Stimulated activated CD8-positive, alpha-beta memory T cell treated with anti-CD3 and anti-CD28 coated beads, Interleukin-7, amount 100 ng/mL, for 48 hours (primary cell): Measurements from ENCODE around the gene CNOT10.
A peak's percentile ranks its signal among the peaks of the same experiment; 100 is the strongest.
"Not testable (repeated sequence)": the region's sequence is repeated elsewhere in the genome, so short reads cannot be mapped to it uniquely, and the experiment has no call there.

Source experiments
- DNase-seq, 2 donors: peaks; one replicate each; pipeline ENCODE4 v3.0.0-alpha.2; 2020; ENCODE audit warnings: low read depth in 1 of 2; ENCODE audit errors: extremely low read depth in 1 of 2

The CNOT10 gene, protein sequence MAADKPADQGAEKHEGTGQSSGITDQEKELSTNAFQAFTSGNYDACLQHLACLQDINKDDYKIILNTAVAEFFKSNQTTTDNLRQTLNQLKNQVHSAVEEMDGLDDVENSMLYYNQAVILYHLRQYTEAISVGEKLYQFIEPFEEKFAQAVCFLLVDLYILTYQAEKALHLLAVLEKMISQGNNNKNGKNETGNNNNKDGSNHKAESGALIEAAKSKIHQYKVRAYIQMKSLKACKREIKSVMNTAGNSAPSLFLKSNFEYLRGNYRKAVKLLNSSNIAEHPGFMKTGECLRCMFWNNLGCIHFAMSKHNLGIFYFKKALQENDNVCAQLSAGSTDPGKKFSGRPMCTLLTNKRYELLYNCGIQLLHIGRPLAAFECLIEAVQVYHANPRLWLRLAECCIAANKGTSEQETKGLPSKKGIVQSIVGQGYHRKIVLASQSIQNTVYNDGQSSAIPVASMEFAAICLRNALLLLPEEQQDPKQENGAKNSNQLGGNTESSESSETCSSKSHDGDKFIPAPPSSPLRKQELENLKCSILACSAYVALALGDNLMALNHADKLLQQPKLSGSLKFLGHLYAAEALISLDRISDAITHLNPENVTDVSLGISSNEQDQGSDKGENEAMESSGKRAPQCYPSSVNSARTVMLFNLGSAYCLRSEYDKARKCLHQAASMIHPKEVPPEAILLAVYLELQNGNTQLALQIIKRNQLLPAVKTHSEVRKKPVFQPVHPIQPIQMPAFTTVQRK

DNA sequence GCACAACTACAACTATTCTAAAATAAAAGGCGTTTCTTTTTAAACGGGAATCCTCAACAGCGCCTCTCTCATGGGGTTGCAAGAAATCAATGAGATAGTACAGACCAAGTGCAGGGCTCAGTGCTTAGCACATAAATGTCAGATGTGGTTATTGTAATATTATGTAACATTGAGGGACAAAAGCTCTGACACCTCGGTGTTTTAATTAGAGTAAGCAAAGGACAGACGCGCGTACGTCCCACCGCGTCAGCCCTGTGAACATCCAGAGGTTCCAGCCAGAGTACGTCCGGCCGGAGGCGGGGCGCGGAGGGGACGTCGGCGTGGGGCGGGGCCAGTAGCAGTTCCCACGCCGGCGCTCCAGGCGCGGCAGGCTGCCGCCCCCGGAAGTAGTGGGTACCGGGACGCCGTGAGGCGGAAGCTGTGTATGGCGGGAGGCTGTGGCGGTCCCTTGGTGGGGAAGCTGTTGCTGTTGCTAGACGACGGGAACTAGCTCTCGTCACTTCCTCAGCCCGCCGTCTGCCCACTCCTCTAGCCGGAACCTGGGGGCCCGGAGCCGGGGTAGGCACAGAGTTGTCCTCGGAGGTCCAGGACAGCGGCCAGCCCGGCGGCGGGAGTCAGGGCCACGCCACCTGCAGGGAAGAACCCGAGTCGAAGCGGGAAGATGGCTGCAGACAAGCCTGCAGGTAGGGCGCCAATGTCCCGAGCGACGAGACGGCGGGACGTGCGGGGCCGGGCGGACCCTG lies at the start of gene CNOT10:
TSS of gene CNOT10 (plus strand) at position 389 of the 743 bp plus-strand sequence. CDS start at position 662, 273 bp downstream.
- DNase-seq: peak; percentile 92 to 96

DNA sequence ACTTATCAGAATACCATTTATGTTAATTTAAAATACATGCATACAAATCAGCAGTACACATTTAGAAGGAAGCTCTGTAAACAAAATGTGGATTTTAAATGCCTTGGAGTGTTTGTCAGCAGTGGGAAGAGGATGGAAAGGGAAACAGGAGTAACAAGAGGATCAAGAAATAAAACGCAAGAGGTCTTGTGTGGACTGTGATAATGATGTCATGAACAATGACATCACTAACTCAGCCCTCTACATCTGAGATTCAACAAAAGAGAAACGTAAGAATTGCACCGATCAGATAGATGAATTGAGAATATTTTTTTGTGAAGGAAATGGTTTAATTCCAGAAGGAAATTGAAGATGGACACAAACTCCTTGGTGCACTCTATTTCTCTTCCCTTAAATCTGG lies 44.0 kb upstream of the CNOT10 start:
- no peak for DNase-seq

DNA sequence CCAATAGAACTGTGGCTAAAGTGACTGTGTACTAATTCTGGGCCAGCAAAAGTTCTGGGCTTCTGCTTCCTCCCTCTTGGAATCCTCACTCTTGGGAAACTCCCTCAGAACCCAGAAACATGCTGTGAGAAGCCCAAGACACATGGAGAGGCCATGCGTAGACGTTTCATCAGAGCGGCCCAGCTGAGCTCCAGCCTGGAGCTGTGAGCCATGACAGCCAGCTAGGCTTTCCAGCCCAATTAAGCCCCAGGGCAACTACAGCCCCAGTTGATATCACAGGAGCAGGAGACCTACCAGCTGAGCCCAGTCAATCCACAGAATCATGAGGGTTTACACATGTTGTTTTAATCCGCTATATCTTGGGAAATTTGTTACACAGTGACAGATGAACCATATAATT lies 43.6 kb upstream of the CNOT10 start:
- no peak for DNase-seq

DNA sequence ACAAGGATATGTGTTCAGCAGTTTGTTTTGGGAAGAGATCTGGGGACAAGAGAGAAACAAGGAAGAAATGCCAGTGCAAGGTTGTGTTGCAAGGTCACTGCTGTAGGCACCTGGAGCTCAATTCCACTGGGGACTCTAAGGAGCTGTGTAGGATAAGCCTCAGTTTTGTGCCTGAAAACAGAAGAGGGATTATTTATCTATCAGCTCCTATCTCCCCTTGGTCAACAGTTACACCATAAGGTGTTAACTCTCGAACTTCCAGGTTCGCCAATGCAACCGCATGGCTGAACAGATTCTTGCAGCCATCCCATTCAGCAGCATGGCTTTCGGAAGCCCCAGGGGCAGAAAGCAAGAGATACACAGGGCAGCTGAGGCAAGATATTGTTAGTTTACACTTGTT lies 41.6 kb upstream of the CNOT10 start:
- DNase-seq: no peak

DNA sequence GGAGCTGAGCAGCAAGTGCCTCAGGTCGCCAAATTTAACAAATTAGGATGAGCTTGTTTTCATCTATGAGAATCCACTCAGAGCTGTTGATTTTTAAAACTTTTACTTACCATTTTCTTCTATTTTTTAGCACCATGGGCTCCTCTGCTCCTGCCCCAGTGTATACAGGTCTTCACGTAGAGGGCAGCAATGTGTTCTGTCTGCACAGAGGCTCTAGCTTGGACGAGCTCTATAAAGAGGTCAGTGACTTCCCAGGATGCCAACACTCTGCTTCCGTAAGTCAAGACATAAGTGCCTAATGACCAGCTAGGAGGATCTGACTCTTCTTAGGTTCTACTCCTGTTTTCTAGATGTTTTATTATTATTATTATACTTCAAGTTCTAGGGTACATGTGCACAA lies 41.2 kb upstream of the CNOT10 start:
- DNase-seq: no peak

DNA sequence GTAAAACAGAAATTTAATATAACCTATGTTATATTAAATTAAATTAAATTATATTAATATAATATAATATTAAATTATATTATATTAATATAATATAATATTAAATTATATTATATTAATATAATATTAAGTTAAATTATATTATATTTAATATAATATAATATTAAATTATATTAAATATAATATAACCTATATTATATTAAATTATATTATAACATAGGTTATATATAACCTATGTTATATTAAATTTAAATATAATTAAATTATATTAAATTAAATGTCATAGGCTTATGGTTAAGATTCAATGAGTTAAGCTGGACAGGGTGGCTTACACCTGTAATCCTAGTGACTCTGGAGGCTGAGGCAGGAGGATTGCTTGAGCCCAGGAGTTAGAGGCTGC lies 40.6 kb upstream of the CNOT10 start:
- DNase-seq: no peak

DNA sequence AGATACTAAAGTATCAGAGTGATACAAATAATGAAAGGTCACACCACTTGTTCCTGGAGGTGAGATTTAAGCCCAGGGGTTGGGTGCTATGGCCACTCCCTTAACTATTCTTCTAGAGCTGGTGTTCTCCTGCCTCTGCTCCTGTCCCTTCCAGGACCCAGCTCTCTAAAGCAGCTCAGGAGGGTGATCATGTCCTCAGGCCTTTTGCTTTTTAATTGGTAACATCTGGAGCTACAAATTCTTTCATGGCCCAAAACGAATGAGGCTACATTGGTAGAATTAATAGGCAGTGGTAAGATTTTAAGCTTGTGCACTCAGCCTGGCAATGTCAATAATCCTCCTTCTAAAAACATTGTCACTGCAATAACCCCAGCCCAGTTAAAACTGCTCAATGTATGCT lies 38.2 kb upstream of the CNOT10 start:
- no peak for DNase-seq

DNA sequence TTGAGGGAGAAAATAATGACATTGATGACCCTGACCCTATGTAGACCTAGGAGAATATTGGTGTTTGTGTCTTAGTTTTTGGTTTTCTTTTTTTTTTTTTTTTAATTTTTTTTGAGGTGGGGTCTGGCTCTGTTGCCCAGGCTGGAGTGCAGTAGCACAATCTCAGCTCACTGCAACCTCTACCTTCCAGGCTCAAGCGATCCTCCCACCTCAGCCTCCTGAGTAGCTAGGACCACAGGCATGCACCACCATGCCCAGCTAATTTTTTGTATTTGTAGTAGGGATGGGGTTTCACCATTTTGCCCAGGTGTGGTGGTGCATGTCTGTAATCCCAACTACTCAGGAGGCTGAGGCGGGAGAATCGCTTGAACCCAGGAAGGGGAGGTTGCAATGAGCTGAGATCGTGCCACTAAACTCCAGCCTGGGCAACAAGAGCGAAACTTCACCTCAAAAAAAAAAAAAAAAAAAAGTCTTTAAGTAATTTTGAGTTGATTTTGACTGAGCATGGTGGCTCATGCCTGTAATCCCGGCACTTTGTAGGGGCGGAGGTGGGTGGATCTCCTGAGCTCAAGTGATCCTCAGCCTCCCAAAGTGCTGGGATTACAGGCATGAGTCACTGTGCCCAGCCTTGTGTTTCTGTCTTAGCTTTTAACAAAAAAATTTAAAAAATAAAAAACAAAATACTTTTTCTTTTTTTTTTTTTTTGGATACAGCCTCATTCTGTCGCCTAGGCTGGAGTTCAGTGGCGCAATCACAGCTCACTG lies 32.5 kb upstream of the CNOT10 start:
- DNase-seq: not testable (repeated sequence)

DNA sequence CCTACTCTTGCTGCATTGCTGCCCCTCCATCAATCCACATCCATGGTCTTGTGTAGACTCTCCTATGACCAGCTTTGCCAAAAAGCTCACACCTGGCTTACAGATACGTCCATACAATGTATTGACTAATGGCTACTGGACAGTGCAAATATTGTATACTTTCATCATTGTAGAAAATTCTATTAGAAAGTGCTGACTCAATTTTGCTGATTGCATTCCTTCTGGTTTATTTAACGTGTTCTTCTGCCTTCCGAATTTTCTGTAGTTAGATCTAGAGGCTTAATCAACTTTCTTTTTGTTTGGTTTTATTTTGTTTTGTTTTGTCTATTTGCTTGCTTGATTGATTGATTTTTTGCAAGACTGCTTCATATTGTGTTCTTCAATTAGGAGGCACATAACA lies 29.8 kb upstream of the CNOT10 start:
- DNase-seq: no peak

DNA sequence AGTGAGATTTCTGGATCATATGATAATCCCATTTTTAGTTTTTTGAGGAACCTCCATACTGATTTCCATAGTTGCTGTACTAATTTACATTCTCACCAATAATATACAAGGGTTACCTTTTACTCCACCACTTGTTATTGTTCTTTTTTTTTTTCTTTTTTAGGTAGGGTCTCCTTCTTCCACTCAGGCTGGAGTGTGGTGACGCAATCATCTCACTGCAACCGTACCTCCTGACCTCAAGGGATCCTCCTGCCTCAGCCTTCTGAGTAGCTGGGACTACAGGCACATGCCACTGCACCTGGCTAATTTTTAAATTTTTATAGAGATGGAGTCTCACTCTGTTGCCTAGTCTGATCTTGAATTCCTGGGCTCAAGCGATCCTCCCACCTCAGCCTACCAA lies 24.4 kb upstream of the CNOT10 start:
- DNase-seq: no peak

DNA sequence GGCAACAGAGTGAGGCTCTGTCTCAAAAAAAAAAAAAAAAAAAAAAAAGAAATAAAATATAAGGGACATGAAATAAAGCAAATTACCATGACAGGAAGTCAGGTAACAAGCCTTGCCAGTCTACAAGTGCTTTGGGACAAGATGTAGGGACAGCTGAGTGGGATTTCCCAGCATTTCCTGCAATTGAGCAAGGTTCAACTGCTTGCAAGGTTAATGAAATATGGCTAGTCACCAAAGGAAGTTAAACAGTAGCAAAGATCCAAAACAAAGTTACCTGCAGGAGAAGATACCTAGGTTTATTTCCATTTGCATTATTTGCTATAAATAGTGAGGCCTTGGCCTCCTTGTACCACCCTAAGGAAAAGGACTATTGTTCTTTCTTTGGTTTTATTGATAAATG lies 22.3 kb upstream of the CNOT10 start:
- DNase-seq: no peak

DNA sequence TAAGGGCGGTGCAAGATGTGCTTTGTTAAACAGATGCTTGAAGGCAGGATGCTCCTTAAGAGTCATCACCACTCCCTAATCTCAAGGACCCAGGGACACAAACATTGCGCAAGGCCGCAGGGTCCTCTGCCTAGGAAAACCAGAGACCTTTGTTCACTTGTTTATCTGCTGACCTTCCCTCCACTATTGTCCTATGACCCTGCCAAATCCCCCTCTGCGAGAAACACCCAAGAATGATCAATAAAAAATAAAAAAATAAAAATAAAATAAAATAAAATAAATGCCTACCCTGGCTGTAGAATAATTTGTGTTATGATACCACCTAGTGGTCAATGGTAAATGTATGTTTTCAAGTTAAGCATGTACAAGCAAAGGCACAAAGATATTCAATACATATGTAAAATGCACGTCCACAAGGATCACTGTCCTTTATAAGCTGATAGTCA lies 20.3 kb upstream of the CNOT10 start:
- not testable (repeated sequence) for DNase-seq

DNA sequence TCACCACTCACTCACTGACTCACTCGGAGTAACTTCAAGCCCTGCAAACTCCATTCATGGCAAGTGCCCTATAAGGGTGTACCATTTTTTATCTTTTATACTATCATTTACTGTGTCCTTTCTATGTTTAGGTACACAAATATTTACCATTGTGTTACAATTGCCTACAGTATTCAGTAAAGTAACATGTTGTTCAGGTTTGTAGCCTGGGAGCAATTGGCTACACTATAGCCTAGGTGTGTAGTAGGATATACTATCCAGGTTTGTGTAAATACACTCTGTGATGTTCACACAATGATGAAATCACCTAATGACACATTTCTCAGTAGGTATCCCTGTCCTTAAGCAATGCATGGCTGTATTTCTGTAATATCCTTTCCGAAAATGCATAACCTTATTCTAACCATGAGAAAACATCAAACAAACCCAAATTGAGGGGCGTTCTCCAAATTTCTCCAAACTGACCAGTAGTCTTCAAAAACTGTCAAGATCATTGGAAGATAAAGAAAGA lies 17.9 kb upstream of the CNOT10 start:
- no peak for DNase-seq

DNA sequence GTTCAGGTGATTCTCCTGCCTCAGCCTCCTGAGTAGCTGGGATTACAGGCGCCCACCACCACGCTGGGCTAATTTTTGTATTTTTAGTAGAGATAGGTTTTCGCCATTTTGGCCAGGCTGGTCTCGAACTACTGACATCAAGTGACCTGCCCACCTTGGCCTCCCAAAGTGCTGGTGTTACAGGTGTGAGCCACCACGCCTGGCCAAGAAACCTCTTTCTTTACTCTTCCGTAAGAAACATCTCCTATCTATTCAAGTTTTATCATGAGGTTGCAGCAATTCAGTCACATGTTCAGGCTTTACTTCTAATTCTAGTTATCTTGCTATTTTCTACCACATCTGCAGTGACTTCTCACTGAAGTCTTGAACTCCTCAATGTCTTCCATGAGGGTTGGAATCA lies 15.8 kb upstream of the CNOT10 start:
- DNase-seq: not testable (repeated sequence)

DNA sequence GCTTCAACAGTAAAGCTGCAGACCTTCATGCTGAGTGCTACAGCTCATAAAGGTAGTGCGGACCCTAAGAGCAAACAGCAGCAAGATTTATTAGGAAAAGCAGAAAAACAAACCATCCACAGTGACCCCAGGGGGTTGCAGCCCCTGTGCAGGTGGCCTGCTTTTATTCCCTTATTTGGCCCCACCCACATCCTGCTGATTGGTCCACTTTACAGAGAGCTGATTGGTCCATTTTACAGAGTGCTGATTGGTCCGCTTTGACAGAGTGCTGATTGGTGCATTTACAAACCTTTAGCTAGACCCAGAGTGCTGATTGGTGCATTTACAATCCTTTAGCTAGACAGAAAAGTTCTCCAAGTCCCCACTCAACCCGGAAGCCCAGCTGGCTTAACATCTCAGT lies 11.3 kb upstream of the CNOT10 start:
- not testable (repeated sequence) for DNase-seq

DNA sequence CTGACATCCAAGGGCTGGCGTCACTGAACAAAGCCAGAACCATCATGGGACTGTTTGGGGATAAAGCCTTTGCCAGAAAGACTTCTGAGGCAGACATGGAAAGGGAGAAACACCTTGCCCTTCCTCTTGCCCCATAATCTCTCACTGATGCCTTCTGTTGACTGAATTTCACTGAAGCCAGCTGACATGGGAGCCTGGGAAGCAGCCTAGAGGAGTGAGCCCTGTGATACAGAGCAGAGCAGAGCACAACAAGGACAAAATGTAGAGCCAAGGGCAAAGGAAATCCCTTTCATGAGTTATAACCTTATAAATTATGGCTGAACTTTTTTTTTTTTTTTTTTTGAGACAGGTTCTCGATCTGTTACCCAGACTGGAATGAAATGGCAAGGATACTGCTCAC lies 9.8 kb upstream of the CNOT10 start:
- DNase-seq: no peak

DNA sequence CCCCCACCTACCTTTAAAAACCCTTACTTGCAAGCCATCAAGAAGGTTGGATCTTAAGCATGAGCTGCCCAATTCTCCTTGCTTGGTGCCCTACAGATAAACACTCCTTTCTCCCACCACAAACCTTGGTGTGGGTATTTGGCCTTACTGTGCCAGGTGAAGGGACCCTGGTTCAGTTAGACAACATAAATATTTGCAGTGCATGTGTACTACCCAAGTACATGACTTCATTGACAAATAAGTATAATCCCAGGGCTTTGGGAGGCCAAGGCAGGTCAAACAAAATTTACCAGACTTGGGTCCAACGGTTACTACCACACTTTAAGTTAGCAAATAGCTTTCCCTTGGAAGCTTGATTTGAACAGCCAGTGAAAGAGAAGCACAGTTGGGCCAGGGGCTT lies 9.3 kb upstream of the CNOT10 start:
- DNase-seq: no peak

DNA sequence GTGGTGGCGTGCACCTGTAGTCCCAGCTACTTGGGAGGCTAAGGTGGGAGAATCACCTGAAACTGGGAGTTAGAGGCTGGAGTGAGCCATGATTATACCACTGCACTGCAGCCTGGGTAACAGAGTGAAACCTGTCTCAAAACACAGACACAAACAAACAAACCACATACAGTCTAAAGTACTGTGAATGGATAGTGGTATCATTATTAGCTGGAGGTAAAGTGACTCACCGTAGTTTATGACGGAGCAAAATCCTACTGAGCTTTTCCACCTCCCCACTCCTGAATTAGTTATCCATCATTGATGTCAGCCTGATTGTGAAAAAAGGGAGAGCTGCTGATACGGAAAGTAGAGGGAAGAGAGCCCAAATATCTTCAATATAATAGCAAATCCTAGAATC lies 3.2 kb upstream of the CNOT10 start:
- DNase-seq: no peak

DNA sequence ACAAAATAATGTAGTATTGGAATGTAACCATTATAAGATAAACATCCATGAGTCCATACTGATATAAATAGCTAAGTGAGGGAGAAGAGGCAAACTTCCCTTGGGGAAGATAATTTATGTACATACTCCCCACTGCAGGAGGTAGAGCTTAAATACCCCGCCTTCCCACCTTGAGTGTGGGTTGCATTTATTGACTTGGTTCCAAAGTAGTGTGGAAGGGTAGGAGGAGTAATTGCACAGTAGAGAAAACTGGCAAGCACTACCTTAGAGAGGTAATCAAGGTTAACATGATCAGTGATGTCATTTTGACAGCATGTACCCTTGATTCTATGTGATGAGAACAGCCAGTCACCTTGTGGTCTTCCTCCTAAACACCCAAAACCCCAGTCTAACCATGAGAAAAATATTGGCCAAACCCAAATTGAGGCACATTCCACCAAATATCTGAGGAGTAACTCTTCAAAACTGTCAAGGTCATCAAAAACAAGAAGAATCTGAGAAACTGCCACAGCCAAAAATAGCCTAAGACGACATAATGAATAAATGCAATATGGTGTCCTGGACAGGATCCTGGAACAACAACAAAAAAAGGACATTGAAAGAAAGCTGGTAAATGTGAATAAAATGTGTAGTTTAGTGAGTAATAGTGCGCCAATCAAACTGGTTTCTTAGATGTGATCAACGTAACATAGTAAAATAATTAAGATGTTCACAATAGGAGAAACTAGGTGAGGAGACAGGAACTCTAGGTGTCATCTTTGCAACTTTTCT lies 774 bp upstream of the CNOT10 start:
- no peak for DNase-seq
